Skeletal muscle satellite cell (primary cell): ENCODE measurements around the gene FSTL1.
"Not testable (repeated sequence)": the region's sequence is repeated elsewhere in the genome, so short reads cannot be mapped to it uniquely, and the experiment has no call there.

Source experiments
- H3K27me3 ChIP-seq: 2 replicates; pipeline ENCODE4 v1.7.0; 2013; ENCODE audit warnings: low read length; ENCODE audit not compliant: control insufficient read depth, insufficient read depth
- H3K36me3 ChIP-seq: 2 replicates; pipeline ENCODE4 v1.7.0; 2013; ENCODE audit warnings: mild to moderate bottlenecking, control low read depth, low read length; ENCODE audit not compliant: insufficient read depth
- H3K4me1 ChIP-seq: 2 replicates; pipeline ENCODE4 v1.7.0; 2013; ENCODE audit warnings: low read length; ENCODE audit not compliant: control insufficient read depth, insufficient read depth
- H3K4me2 ChIP-seq: 2 replicates; pipeline ENCODE4 v1.7.0; 2013; ENCODE audit warnings: mild to moderate bottlenecking, low read length
- H3K4me3 ChIP-seq: 2 replicates; pipeline ENCODE4 v1.7.0; 2013; ENCODE audit warnings: low read length
- H3K9ac ChIP-seq: 2 replicates; pipeline ENCODE4 v1.7.0; 2013; ENCODE audit warnings: mild to moderate bottlenecking, low read depth, low read length, moderate library complexity
- H3K9me3 ChIP-seq: replicated peaks from 2 replicates; pipeline ENCODE4 v1.7.0; 2013; ENCODE audit warnings: mild to moderate bottlenecking, control low read depth, low read length

Gene FSTL1

GRCh38 chr3:120407508-120408287, 43.1 kb downstream of the FSTL1 start:
- Histone ChIP-seq H3K4me1 (peaks cover 8% of the 10 kb centered on the region), H3K9me3 (no peaks in the 10 kb centered on the region), H3K9ac (no peak overlapping the region), H3K27me3 (no peaks in the 10 kb centered on the region), H3K4me3 (no peak overlapping the region), H3K36me3 (peaks cover 99% of the 10 kb centered on the region), H3K4me2 (no peak overlapping the region)

- no peak overlapping the region for H3K9ac ChIP-seq
- H3K9me3 ChIP-seq = no peaks in the 10 kb centered on the region
- no peaks in the 10 kb centered on the region for H3K27me3 ChIP-seq
- H3K4me3 ChIP-seq = no peak overlapping the region
- H3K4me2 ChIP-seq = no peak overlapping the region
- peaks cover 97% of the 10 kb centered on the region for H3K36me3 ChIP-seq
- peaks cover 8% of the 10 kb centered on the region for H3K4me1 ChIP-seq
Measured at GRCh38 chr3:120404876-120405275, 45.9 kb downstream of the FSTL1 start.

- Histone ChIP-seq H3K36me3 (peaks cover 97% of the 10 kb centered on the region), H3K9me3 (no peaks in the 10 kb centered on the region), H3K27me3 (no peaks in the 10 kb centered on the region), H3K4me2 (no peak overlapping the region), H3K4me3 (no peak overlapping the region), H3K4me1 (peaks cover 8% of the 10 kb centered on the region), H3K9ac (no peak overlapping the region)
Measured at GRCh38 chr3:120402257-120402656, 48.5 kb downstream of the FSTL1 start.

- peaks cover 97% of the 10 kb centered on the region for H3K36me3 ChIP-seq
- H3K4me2 ChIP-seq = no peak overlapping the region
- no peak overlapping the region for H3K9ac ChIP-seq
- H3K4me3 ChIP-seq = no peak overlapping the region
- H3K27me3 ChIP-seq = no peaks in the 10 kb centered on the region
- no peaks in the 10 kb centered on the region for H3K4me1 ChIP-seq
- H3K9me3 ChIP-seq = no peaks in the 10 kb centered on the region
Measured at GRCh38 chr3:120399372-120399771, 51.4 kb downstream of the FSTL1 start.

GRCh38 chr3:120396469-120396868, 54.3 kb downstream of the FSTL1 start:
- H3K4me2 ChIP-seq = no peak overlapping the region
- no peak overlapping the region for H3K4me3 ChIP-seq
- H3K27me3 ChIP-seq = no peaks in the 10 kb centered on the region
- no peaks in the 10 kb centered on the region for H3K4me1 ChIP-seq
- H3K9me3 ChIP-seq = no peaks in the 10 kb centered on the region
- H3K36me3 ChIP-seq = peaks cover 84% of the 10 kb centered on the region
- H3K9ac ChIP-seq = no peak overlapping the region

- Histone ChIP-seq H3K9me3 (no peaks in the 10 kb centered on the region), H3K9ac (no peak overlapping the region), H3K27me3 (no peaks in the 10 kb centered on the region), H3K4me2 (no peak overlapping the region), H3K4me1 (no peaks in the 10 kb centered on the region), H3K36me3 (peaks cover 63% of the 10 kb centered on the region), H3K4me3 (no peak overlapping the region)
Measured at GRCh38 chr3:120394347-120394746, 56.4 kb downstream of the FSTL1 start.

- H3K27me3 ChIP-seq = no peaks in the 10 kb centered on the region
Measured at GRCh38 chr3:120393761-120394160, 57.0 kb downstream of the FSTL1 start.

GRCh38 chr3:120393243-120393642, 57.5 kb downstream of the FSTL1 start:
- no peaks in the 10 kb centered on the region for H3K27me3 ChIP-seq
- no peak overlapping the region for H3K4me3 ChIP-seq
- H3K9me3 ChIP-seq = no peaks in the 10 kb centered on the region
- H3K9ac ChIP-seq = no peak overlapping the region
- peaks cover 52% of the 10 kb centered on the region for H3K36me3 ChIP-seq
- no peak overlapping the region for H3K4me2 ChIP-seq
- no peaks in the 10 kb centered on the region for H3K4me1 ChIP-seq

More at GRCh38 chr3:120393761-120394160, 57.0 kb downstream of the FSTL1 start:
- Histone ChIP-seq H3K9me3 (no peaks in the 10 kb centered on the region), H3K4me2 (no peak overlapping the region), H3K36me3 (peaks cover 57% of the 10 kb centered on the region), H3K4me1 (no peaks in the 10 kb centered on the region), H3K9ac (no peak overlapping the region), H3K4me3 (no peak overlapping the region)

GRCh38 chr3:120382941-120383447, 67.8 kb downstream of the FSTL1 start:
- Histone ChIP-seq H3K4me2 (no peak overlapping the region), H3K4me3 (no peak overlapping the region), H3K9ac (no peak overlapping the region), H3K4me1 (no peaks in the 10 kb centered on the region), H3K9me3 (no peaks in the 10 kb centered on the region), H3K27me3 (peaks cover 2% of the 10 kb centered on the region), H3K36me3 (no peaks in the 10 kb centered on the region)

- Histone ChIP-seq H3K4me3 (no peak overlapping the region), H3K4me2 (no peak overlapping the region), H3K9ac (no peak overlapping the region), H3K9me3 (no peaks in the 10 kb centered on the region), H3K4me1 (no peaks in the 10 kb centered on the region), H3K36me3 (no peaks in the 10 kb centered on the region), H3K27me3 (peaks cover 2% of the 10 kb centered on the region)
Measured at GRCh38 chr3:120381503-120381902, 69.3 kb downstream of the FSTL1 start.

GRCh38 chr3:120377948-120378347, 72.8 kb downstream of the FSTL1 start:
- not testable (repeated sequence) for H3K9ac ChIP-seq, H3K4me1 ChIP-seq, H3K9me3 ChIP-seq, H3K36me3 ChIP-seq, H3K4me2 ChIP-seq, H3K27me3 ChIP-seq, H3K4me3 ChIP-seq

GRCh38 chr3:120370463-120370862, 80.3 kb downstream of the FSTL1 start:
- Histone ChIP-seq H3K36me3 (no peaks in the 10 kb centered on the region), H3K9me3 (no peaks in the 10 kb centered on the region), H3K4me2 (no peak overlapping the region), H3K9ac (no peak overlapping the region), H3K4me1 (no peaks in the 10 kb centered on the region), H3K4me3 (no peak overlapping the region), H3K27me3 (peaks cover 9% of the 10 kb centered on the region)
